ES-I3 (cell line): ENCODE results near the gene SFSWAP.
"Not testable (repeated sequence)": the region's sequence is repeated elsewhere in the genome, so short reads cannot be mapped to it uniquely, and the experiment has no call there.

Source experiments
- H3K36me3 ChIP-seq: 2 replicates; pipeline ENCODE4 v1.6.1; 2013; ENCODE audit warnings: mild to moderate bottlenecking, low read length, control low read depth, moderate library complexity; ENCODE audit not compliant: insufficient read depth
- H3K4me1 ChIP-seq: 2 replicates; pipeline ENCODE4 v1.6.1; 2013; ENCODE audit warnings: mild to moderate bottlenecking, control low read depth, low read length; ENCODE audit not compliant: insufficient read depth
- H3K9ac ChIP-seq: 2 replicates; pipeline ENCODE4 v1.6.1; 2013; ENCODE audit warnings: low read depth, mild to moderate bottlenecking, low read length, moderate library complexity
- H3K9me3 ChIP-seq: 2 replicates; pipeline ENCODE4 v1.6.1; 2013; ENCODE audit warnings: mild to moderate bottlenecking, low read length, moderate library complexity; ENCODE audit not compliant: control insufficient read depth, insufficient read depth

The SFSWAP gene

GRCh38 chr12:131744675-131745074 is 33.8 kb downstream of the SFSWAP start:
- H3K9ac ChIP-seq, H3K4me1 ChIP-seq: not testable (repeated sequence)
- H3K36me3 ChIP-seq, result peaks cover 34% of the 10 kb centered on the region
- H3K9me3 ChIP-seq, result peaks cover 21% of the 10 kb centered on the region

GRCh38 chr12:131745706-131746105 is 34.8 kb downstream of the SFSWAP start:
- no peak overlapping the region for H3K9ac ChIP-seq
- H3K4me1 ChIP-seq, result no peaks in the 10 kb centered on the region
- peaks cover 31% of the 10 kb centered on the region for H3K36me3 ChIP-seq
- H3K9me3 ChIP-seq, result peaks cover 21% of the 10 kb centered on the region

GRCh38 chr12:131747276-131748177 is 36.6 kb downstream of the SFSWAP start:
- H3K4me1 ChIP-seq, result peaks cover 10% of the 10 kb centered on the region; the same call in 1 of the 2 replicates
- peaks cover 27% of the 10 kb centered on the region for H3K36me3 ChIP-seq
- peaks cover 11% of the 10 kb centered on the region for H3K9me3 ChIP-seq
- H3K9ac ChIP-seq, result no peak overlapping the region

GRCh38 chr12:131749618-131750315 is 38.9 kb downstream of the SFSWAP start:
- peaks cover 10% of the 10 kb centered on the region; the same call in 1 of the 2 replicates for H3K4me1 ChIP-seq
- no peak overlapping the region for H3K9ac ChIP-seq
- H3K9me3 ChIP-seq, result peaks cover 4% of the 10 kb centered on the region; the same call in 1 of the 2 replicates
- H3K36me3 ChIP-seq, result peaks cover 22% of the 10 kb centered on the region

- H3K36me3 ChIP-seq, result peaks cover 24% of the 10 kb centered on the region
- H3K4me1 ChIP-seq, result peaks cover 13% of the 10 kb centered on the region
- no peaks in the 10 kb centered on the region for H3K9me3 ChIP-seq
- no peak overlapping the region for H3K9ac ChIP-seq
Measured at GRCh38 chr12:131751335-131751734, 40.4 kb downstream of the SFSWAP start.

- peaks cover 28% of the 10 kb centered on the region for H3K36me3 ChIP-seq
- peaks cover 13% of the 10 kb centered on the region for H3K4me1 ChIP-seq
- no peaks in the 10 kb centered on the region for H3K9me3 ChIP-seq
- no peak overlapping the region for H3K9ac ChIP-seq
Measured at GRCh38 chr12:131752451-131752850, 41.6 kb downstream of the SFSWAP start.

- peaks cover 32% of the 10 kb centered on the region for H3K36me3 ChIP-seq
- H3K4me1 ChIP-seq, result peaks cover 13% of the 10 kb centered on the region
- no peaks in the 10 kb centered on the region for H3K9me3 ChIP-seq
Measured at GRCh38 chr12:131753005-131753404, 42.1 kb downstream of the SFSWAP start.

GRCh38 chr12:131753757-131754156 is 42.9 kb downstream of the SFSWAP start:
- H3K36me3 ChIP-seq, result peaks cover 35% of the 10 kb centered on the region
- H3K9ac ChIP-seq, result no peak overlapping the region

More at GRCh38 chr12:131753005-131753404, 42.1 kb downstream of the SFSWAP start:
- H3K9ac ChIP-seq, result no peak overlapping the region

GRCh38 chr12:131754184-131754583 is 43.3 kb downstream of the SFSWAP start:
- Histone ChIP-seq H3K4me1 (peaks cover 13% of the 10 kb centered on the region), H3K36me3 (peaks cover 35% of the 10 kb centered on the region), H3K9ac (no peak overlapping the region), H3K9me3 (no peaks in the 10 kb centered on the region)

More at GRCh38 chr12:131753757-131754156, 42.9 kb downstream of the SFSWAP start:
- Histone ChIP-seq H3K4me1 (peaks cover 13% of the 10 kb centered on the region), H3K9me3 (no peaks in the 10 kb centered on the region)

GRCh38 chr12:131755305-131756113 is 44.6 kb downstream of the SFSWAP start:
- Histone ChIP-seq H3K36me3 (peaks cover 37% of the 10 kb centered on the region), H3K9ac (no peak overlapping the region), H3K4me1 (peaks cover 13% of the 10 kb centered on the region), H3K9me3 (no peaks in the 10 kb centered on the region)

- peaks cover 46% of the 10 kb centered on the region for H3K36me3 ChIP-seq
- H3K4me1 ChIP-seq, result peaks cover 13% of the 10 kb centered on the region
- no peaks in the 10 kb centered on the region for H3K9me3 ChIP-seq
- no peak overlapping the region for H3K9ac ChIP-seq
Measured at GRCh38 chr12:131756441-131756840, 45.6 kb downstream of the SFSWAP start.

- Histone ChIP-seq H3K36me3 (peaks cover 50% of the 10 kb centered on the region), H3K9me3 (no peaks in the 10 kb centered on the region)
Measured at GRCh38 chr12:131757111-131757510, 46.2 kb downstream of the SFSWAP start.

GRCh38 chr12:131758016-131758739 is 47.3 kb downstream of the SFSWAP start:
- Histone ChIP-seq H3K9ac (no peak overlapping the region), H3K36me3 (peaks cover 54% of the 10 kb centered on the region), H3K9me3 (no peaks in the 10 kb centered on the region), H3K4me1 (peaks cover 3% of the 10 kb centered on the region; the same call in 1 of the 2 replicates)

More at GRCh38 chr12:131757111-131757510, 46.2 kb downstream of the SFSWAP start:
- peaks cover 6% of the 10 kb centered on the region for H3K4me1 ChIP-seq
- H3K9ac ChIP-seq, result no peak overlapping the region
